IPS-NIHi7 (cell line): ENCODE results near the gene PAPSS2.

Experiments used
- DNase-seq: peaks from one replicate; pipeline ENCODE4 v3.0.0; 2012; ENCODE audit warnings: mixed read lengths; ENCODE audit errors: extremely low spot score

PAPSS2 gene

DNA sequence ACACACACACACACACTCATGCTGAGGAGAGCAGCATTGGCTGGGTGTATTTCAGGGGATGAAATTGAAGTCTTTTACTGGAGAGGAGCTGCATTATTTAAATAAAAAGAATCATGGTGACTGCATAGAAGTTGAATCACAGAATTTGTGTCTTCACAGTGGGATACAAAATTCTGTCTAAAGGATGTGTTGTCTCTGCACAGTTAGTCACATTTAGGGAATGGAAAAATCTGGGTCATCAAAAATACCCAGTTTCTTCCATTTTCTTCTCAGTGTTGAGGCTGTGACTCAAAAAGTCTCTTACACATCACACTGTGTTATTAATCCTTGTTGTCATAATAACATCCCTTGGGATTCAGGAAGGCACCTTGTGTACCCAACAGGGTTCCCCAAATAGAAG, 10.9 kb downstream of the PAPSS2 start:
- no peak for DNase-seq

DNA sequence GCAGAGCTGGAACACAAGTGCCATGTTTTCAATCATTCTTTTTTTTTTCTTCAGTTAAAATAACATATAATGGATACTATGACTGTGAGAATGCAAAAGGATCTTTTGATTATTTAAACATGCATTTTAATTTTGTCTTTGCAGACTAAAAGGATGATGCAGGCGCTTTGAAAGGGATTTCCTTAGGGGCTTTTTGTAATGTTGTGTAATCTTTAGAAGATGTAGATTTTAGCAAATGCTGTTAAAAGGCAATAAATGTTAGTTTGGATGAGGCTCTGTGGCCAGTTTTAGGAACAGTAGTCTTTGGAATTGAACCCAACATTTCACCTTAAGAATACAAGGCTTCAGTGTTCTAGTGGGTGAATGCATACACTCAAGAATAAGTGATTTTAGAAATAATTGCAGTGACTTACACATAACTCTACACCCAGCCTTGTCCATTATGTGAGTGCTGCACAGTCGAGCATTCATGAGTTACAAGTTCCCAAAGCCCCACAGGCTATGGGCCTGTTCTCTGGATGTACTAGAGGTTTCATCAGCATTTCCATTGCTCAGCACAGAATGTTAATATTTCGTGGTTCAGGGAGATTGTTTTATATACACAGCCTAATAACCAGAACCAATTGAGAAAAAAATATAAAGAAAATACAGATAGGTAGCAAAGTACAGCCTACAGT, 11.6 kb downstream of the PAPSS2 start:
- DNase-seq, result no peak

- DNase-seq, result no peak
Observed at GRCh38 chr10:87672551-87672950, 12.9 kb downstream of the PAPSS2 start.

DNA sequence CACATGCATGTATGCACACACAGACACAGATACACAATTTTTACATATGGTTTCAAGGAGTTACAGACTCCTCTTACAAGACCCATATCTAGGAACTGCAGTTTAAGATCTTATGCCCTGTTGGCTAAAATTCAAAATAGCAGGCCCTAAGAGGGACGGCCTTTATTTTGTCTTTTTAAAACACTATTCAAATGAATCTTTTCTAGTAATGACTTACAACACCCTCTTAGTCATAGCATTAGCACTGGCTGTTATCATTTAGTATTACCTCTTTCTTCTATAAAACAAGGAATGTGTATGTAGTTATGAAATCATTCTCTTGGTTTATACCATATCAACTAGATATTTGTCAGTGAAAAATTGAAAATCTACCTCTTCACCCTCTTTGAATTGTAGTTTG, 15.3 kb downstream of the PAPSS2 start:
- DNase-seq, result no peak

DNA sequence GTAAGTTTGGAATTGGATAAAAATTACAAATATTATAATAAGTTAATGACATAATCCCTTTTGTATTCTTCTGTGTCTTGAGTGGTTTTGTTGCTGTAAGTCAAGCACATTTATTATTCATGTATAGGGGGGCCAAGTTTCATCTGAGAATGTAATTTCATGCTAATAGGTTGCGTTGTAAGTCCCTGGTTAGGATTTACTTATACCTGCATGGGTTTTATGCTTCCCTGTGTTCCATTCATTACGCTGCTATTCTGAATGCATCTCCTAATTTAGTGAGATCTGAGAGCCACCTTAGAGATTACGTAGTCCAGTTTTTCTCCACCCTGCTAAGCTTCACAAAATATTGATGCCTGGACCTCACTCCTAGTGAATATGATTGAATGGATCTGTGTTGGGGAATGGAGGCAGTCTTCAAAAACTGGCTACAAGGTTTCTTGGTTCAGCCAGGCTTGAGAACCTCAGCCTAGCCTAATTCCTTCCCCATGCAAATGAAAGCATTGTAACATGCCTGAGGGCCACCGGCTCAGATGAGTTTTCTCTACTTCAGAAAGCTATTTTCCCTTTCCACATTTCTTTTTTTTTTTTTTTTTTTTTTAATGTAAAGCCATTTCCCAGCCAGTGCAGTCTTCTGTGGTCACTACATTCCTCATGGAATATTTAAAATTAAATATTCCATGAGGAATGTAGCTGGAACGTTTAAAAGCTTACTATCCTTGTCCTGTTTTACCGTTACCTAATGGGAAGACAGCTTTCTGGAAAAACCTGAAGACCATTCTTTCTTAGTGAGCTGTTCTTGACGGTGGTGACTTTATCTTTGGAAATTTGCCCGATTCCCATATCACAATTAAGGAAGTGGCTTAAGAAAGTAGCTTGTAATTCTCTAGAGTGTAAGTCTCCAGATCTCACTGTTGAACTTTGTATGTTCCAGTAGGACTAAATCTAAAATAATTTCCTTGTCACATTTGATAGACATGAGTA, 16.0 kb downstream of the PAPSS2 start:
- no peak for DNase-seq

- no peak for DNase-seq
Observed at GRCh38 chr10:87677595-87677994, 17.9 kb downstream of the PAPSS2 start.

DNA sequence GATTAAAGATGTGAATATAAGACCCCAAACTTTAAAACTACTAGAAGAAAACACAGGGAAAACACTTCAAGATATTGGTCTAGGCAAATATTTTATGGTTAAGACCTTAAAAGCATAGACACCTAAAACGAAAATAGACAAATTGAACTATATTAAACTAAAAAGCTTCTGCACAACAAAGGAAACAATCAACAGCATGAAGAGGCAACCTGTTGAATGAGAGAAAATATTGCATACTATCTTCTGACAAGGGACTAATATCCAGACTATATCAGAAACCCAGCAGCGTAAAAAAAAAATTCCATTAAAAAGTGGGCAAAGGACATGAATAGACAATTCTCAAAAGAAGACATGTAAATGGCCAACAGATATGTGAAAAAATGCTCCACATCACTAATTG, 18.6 kb downstream of the PAPSS2 start:
- no peak for DNase-seq

DNA sequence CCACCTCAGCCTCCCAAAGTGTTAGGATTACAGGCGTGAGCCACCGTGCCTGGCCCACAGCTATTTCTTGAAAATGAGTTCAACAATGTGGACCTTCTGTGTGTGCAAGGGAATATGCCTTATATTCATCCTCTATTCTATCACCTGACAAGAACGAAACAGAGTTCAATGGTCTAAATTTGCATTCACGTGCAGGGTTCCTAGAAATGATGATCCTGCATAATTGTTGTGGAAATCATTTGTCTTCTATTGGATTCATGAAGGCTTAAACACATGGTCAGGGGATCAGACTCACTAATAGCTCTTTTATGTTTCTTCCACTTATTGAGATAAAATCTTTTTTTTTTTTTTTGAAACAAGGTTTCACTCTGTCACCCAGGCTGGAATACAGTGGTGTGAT, 23.7 kb downstream of the PAPSS2 start:
- no peak for DNase-seq

GRCh38 chr10:87684001-87684638, 24.4 kb downstream of the PAPSS2 start:
- no peak for DNase-seq

GRCh38 chr10:87685832-87686574, 26.3 kb downstream of the PAPSS2 start:
- DNase-seq, result no peak

DNA sequence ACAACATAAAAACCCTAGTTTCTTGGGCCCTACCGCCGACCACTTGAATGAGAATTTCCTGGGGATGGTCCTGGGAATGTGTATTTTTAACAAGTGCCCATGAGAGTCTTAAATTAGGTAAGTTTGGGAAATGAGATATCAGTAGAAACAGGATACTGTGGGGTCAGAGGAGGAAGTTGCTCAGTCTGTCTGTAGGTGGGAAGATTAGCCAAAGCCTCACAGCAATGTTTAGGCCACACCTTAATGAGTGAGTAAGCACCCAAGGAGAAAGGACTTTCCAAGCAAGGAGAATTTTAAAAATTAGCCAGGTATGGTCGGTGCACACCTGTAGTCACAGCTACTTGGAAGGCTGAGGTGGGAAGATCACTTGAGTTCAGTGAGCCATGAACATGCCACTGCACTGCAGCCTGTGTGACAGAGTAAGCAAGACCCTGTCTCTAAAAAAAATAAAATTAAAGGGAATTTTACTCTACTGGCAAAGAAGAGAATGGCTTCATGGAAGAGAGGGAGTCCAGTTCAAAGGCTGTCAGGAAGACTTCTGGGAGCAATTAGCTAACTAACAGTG, 31.9 kb downstream of the PAPSS2 start:
- no peak for DNase-seq

- DNase-seq, result no peak
Observed at GRCh38 chr10:87692956-87693484, 33.3 kb downstream of the PAPSS2 start.

DNA sequence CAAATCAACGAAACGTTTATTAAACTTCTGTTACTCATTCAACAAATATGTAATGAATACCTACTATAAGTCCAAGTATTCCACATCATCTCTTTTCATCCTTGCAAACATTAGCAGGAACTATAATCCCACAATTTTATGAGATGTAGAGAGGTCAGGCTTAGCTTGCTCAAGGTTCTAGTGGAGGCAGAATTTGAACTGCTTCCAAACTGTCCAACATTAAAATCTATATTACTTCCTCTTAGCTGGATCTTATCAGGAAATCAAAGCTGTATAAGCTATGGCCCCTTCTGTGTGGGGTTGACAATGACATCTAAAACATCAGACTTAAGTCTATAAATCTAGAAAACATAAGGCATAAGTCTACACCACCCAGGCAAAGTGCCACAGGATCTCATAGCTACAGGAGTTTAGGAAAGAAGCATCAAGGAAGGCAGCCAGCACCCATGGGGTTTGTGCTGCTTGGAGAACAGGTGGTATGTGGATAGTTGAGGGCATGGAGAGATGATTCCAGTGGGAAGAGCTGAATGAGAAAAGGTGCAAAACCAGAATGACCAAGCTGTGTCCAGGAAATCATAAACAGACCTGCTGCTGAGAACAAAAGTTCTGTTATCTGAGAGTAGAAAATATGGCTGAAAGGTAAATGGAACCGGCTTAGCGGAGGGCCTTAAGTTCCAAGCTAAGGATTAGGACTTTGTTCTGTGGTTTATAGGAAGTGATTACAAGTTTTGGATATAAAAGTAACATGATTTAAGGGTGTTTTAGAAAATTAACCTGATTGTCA, 34.5 kb downstream of the PAPSS2 start:
- no peak for DNase-seq

DNA sequence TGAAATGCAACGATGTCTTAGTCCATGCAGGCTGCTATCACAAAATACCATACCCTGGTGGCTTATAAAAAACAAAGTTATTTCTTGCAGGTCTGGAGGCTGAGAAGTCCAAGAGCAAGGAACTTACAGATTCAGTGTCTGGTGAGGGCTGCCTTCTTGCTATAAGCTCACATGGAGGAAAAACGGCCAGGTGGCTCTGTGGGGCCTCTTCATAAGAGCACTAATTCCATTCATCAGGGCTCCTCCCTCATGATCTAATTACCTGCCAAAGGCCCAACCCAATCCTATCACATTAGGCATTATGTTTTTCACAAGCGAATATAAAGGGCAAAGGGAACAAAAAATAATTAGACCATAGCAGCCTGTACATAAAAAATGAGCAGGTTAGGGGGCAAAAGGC, 35.4 kb downstream of the PAPSS2 start:
- no peak for DNase-seq

- no peak for DNase-seq
Observed at GRCh38 chr10:87696922-87697745, 37.5 kb downstream of the PAPSS2 start.

DNA sequence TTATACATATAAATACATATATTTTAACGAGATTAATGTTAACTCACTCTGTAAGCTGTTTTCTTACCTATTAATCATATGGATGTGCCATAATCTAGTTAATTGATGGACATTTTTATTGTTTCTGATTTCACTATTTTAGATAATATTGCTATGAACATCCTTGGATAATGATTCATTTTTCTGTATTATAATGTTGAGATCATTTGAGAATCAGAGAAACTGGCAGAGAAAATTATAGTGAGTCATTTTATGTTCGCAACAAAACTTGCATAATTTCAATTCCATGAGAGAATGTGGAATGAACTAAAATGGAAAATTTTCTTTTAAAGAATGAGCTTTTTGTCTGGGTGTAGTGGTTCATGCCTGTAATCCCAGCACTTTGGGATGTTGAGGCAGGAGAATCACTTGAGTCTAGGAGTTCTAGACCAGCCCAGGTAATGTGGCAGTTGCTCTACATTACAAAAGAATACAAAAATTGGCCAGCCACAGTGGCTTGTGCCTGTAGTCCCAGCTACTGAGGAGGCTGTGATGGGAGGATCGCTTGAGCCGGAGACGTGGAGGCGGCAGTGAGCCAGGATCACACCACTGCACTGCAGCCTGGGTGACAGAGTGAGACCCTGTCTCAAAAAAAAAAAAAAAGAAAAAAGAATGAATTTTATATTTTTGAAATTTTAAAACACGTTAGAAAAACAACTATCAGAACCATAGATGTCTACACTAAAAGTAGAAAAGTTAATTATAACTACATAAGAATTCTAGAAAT, 40.5 kb downstream of the PAPSS2 start:
- DNase-seq, result no peak

- no peak for DNase-seq
Observed at GRCh38 chr10:87702260-87702972, 42.7 kb downstream of the PAPSS2 start.

DNA sequence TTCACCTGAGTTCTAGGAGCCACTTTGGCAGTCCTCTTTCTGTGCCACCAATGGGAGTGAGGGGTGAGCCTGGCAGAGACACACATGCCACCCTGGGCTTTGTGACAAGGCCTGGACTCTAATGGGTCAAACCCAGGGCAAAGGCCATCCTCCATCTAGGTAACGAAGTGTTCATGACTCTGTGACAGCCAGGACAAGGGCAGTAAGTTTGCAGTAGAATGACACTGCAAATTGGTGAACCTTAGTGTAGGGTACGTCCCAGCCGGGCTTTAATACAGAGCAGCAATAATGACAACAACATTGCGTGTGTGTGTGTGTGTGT, 43.3 kb downstream of the PAPSS2 start:
- DNase-seq, result no peak
